HCT116 (cell line): ENCODE data around the gene KIF5C.

Experiments used
- CEBPB ChIP-seq: IDR thresholded peaks from 2 replicates; pipeline ENCODE4 v1.6.1; 2012; ENCODE audit warnings: low read depth
- EGR1 ChIP-seq: IDR thresholded peaks from 2 replicates; pipeline ENCODE4 v1.6.1; 2012; ENCODE audit warnings: low read depth
- EZH2 ChIP-seq: fragments of 200-600 bp; sonication (generic); IDR thresholded peaks from 2 replicates; pipeline ENCODE4 v1.6.1; 2017; ENCODE audit warnings: antibody characterized with exemption, mixed run types
- POLR2A ChIP-seq: IDR thresholded peaks from 2 replicates; pipeline ENCODE4 v1.7.0; 2011; ENCODE audit warnings: borderline replicate concordance; ENCODE audit not compliant: insufficient read depth, insufficient read length; ENCODE audit errors: extremely low read depth
- POLR2AphosphoS5 ChIP-seq: IDR thresholded peaks from 2 replicates; pipeline ENCODE4 v1.6.1; 2011; ENCODE audit warnings: mild to moderate bottlenecking, low read depth, low read length, moderate library complexity
- RAD21 ChIP-seq: IDR thresholded peaks from 2 replicates; pipeline ENCODE4 v1.6.1; 2012; ENCODE audit warnings: low read depth, mild to moderate bottlenecking
- REST ChIP-seq: IDR thresholded peaks from 2 replicates; pipeline ENCODE4 v1.6.1; 2012; ENCODE audit warnings: low read depth
- SIN3A ChIP-seq: IDR thresholded peaks from 2 replicates; pipeline ENCODE4 v1.6.1; 2012; ENCODE audit warnings: low read depth
- SP1 ChIP-seq: IDR thresholded peaks from 2 replicates; pipeline ENCODE4 v1.6.1; 2012; ENCODE audit warnings: low read depth
- ZFX ChIP-seq: fragments of 450-650 bp; IDR thresholded peaks from 2 replicates; pipeline ENCODE4 v1.6.1; 2017
- TF ChIP-seq, protein P1 (sequence below), 3 experiments: fragments of 200-600 bp in 1 of 3; sonication (generic) in 1 of 3; IDR thresholded peaks in 2 of 3; conservative IDR thresholded peaks in 1 of 3; 2 replicates each; pipeline ENCODE4 v1.5.1; 2012 to 2017; ENCODE audit warnings: low read depth in 2 of 3, low read length in 2 of 3, antibody characterized with exemption in 1 of 3, borderline replicate concordance in 1 of 3, control low read depth in 1 of 3, mild to moderate bottlenecking in 1 of 3, mixed read lengths in 1 of 3, mixed run types in 1 of 3, moderate library complexity in 1 of 3; ENCODE audit not compliant: insufficient read depth in 1 of 3

DNA sequence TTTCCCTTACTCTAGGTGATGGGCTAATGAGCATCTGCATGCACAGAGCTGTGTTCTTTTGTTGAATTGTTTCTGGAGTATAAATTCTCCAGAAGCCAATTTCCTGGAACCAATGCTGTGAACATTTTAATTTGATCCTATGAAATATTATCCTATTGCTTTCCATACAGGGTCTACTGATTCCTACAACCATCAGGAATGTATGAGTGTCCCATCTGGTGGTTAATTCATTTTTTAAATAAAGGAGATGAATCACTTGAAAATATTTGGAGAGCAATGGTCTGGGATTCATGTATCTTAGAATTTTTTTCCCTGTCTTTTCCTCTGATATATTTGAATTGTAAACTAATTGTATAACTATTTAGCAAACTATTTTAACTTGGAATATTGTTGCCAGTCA lies 14.0 kb downstream of the KIF5C start:
- TF ChIP-seq REST: no peak
- TF ChIP-seq EZH2: no peak
- TF ChIP-seq, protein P1, sequence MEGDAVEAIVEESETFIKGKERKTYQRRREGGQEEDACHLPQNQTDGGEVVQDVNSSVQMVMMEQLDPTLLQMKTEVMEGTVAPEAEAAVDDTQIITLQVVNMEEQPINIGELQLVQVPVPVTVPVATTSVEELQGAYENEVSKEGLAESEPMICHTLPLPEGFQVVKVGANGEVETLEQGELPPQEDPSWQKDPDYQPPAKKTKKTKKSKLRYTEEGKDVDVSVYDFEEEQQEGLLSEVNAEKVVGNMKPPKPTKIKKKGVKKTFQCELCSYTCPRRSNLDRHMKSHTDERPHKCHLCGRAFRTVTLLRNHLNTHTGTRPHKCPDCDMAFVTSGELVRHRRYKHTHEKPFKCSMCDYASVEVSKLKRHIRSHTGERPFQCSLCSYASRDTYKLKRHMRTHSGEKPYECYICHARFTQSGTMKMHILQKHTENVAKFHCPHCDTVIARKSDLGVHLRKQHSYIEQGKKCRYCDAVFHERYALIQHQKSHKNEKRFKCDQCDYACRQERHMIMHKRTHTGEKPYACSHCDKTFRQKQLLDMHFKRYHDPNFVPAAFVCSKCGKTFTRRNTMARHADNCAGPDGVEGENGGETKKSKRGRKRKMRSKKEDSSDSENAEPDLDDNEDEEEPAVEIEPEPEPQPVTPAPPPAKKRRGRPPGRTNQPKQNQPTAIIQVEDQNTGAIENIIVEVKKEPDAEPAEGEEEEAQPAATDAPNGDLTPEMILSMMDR (IDR thresholded peaks at IDR 0.05 in 2 of 3, conservative IDR thresholded peaks at IDR 0.05 in 1 of 3; ENCODE audit: borderline replicate concordance in 1 of 3, insufficient read depth in 1 of 3, low read depth in 2 of 3, low read length in 2 of 3): no peak
- no peak for TF ChIP-seq POLR2A
- TF ChIP-seq RAD21: no peak
- TF ChIP-seq POLR2AphosphoS5: no peak
- TF ChIP-seq EGR1: no peak
- no peak for TF ChIP-seq CEBPB
- TF ChIP-seq SP1: no peak
- no peak for TF ChIP-seq SIN3A
- TF ChIP-seq ZFX: no peak
